HG03460 (cell line): ENCODE measurements around the gene MNX1.

ENCODE experiments used
- ATAC-seq: cut with Tn5 transposase; IDR thresholded peaks from one replicate; pipeline ENCODE4 v1.9.1; 2021; ENCODE audit not compliant: unreplicated experiment

The MNX1 gene

DNA sequence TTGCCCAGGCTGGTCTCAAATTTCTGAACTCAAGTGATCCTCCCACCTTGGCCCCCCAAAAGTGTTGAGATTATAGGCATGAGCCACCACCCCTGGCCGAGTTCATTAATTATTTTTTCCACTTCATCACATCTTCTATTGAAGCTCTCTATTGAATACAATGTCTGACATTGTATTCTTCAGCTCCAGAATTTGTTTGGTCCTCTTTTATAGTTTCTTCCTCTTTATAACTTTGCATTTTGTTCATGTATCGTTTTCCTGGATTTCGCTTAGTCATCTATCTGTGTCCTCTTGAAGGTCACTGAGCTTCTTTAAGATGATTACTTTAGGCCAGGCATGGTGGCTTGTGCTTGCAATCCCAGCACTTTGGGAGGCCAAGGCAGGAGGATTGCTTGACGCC, 30.8 kb downstream of the MNX1 start:
- ATAC-seq, result no peak

DNA sequence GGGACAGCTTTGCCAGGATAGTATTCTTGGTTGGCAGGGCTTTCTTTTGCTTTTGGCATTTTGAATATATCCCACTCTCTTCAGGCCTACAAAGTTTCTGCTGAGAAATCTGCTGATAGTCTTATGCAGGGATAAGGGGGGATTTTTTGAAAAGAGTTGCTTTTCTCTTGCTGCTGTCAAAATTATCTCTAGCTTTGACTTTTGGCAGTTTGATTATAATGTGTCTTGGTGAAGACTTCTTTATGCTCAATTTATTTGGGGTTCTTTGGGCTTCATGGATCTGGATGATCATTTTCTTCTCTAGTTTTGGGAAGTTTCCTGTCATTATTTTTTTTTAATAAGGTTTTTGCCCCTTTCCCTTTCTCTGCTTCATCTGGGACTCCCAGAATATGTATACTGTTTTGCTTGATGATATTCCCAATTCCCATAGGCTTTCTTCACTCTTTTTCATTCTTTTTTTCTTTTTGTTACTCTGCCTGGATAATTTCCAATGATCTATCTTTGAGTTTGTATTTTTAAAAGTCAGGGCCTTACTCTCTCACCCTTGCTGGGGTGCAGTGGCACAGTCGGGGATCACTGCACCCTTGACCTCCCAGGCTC, 31.4 kb downstream of the MNX1 start:
- ATAC-seq, result no peak

DNA sequence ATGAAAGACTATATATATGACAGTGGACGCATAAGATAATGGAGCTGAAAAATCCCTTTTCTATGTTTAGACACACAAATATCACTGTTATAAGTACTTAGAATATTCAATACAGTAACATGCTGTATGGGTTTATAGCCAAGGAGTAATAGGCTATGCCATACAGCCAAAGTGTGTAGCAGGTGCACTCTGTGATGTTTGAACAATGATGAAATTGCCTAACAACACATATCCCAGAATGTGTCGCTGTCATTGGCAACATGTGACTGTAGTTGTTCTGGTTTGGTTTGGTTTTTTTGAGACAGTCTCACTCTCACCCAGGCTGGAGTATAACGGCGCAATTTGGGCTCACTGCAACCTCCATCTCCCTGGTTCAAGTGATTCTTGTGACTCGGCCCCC, 34.8 kb downstream of the MNX1 start:
- no peak for ATAC-seq

DNA sequence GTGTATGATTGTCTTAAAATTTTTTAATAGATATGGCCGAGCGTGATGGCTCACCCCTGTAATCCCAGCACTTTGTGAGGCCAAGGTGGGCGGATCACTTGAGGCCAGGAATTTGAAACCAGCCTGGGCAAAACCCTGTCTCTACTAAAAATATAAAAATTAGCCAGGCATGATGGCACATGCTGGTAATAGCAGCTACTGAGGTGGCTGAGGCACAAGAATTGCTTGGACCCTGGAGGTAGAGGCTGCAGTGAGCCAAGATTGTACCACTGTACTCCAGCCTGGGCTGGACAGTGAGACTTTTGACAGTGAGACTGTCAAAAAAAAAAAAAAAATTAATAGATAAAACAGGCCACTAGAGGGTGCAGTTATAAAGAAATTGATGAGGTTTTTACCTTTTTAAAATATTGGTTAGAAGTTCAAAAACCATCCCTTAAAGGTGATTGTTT, 40.5 kb downstream of the MNX1 start:
- no peak for ATAC-seq

DNA sequence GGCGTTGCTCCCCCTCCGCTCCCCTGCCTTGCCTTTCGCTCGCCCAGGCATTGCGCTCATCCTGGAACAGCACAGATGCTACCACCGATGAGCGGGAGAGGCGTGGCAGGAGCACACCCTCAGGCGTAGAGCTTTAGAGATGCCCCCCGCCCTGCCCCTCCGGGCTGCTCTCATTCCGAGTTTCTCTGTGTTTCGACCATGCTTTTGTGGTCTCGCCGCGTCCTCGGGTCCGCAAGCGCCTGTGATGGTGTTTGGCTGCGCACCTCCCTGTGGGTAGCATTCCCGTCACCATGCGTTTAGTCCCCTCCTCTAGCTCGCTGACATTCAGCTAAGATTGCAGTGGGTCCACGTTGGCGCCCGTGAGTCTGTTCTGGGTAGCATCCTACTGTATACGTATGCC, 42.3 kb downstream of the MNX1 start:
- no peak for ATAC-seq

DNA sequence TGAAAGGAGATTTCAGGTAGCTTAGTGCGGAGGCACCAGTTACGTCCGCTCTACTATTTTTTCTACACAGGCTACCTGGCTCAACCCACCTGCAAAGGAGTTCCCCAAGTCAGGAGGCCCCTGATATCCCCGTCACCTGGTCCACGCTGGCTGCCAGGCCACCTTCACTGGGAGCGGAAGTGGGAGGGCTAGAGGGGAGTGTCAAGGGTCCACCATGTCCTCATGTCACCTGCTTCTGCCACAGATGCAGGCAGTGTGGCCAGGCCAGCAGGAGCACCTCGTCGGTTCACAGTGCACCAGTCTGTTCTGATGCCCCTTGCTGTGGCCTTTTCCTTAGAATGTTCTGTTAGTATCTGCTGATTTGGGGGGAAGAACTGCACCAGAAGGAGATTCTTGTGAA, 44.1 kb downstream of the MNX1 start:
- no peak for ATAC-seq

DNA sequence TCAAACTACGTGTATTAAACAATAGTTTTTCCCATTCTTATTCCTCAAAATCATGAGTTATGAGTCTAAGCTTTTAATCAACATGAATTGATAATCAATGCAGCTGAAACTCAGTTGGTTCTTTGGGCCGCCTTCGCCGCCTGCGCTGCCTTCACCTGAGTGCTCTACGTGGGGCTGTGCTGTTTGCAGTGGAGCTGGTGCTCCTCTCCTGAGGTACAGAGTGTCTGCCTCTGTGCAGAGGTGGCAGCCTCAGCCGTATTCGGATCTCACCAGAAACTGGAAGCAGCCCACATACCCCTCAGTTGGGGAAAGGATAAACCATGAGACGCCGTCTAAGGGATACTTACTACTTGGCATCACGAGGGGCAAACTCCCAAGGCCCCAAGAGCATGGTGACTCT, 45.5 kb downstream of the MNX1 start:
- no peak for ATAC-seq

DNA sequence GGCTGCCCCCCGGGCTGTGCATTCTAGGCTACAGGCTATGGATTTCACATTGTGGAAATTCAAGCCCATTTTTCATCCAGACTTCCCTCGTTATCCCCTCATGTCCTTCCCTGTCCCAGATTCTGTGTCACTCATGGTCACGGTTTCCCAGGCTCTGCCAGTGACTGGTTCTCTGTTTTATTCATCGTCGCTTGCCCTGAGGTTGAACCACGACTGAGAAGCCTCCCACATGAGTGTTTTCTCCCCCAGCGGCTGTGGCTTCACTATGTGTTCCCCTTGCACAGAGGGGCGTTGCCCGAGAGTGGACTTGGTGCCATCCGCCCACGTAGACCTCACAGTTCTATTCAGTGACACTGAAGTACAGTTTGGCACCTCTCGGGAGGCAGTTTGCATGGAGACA, 47.0 kb downstream of the MNX1 start:
- no peak for ATAC-seq

DNA sequence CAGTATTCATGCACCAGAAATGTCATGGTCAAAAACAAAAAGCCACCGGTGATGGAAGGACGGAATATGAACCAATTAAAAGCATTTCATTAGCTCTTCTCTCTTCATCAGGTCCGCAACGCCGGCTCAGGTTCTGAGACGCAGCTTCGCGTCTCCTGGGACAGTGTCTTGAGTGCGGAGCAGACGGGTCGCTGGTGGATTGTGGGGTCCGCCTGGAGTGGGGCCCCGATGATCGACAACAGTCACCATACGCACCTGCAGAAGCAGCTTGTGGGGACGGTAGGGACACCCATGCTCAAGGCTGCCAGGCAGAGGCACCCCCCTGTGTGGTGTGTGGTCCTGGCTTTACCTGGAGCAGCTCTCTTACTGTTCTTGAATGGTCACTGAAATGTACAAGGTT, 47.6 kb downstream of the MNX1 start:
- no peak for ATAC-seq

DNA sequence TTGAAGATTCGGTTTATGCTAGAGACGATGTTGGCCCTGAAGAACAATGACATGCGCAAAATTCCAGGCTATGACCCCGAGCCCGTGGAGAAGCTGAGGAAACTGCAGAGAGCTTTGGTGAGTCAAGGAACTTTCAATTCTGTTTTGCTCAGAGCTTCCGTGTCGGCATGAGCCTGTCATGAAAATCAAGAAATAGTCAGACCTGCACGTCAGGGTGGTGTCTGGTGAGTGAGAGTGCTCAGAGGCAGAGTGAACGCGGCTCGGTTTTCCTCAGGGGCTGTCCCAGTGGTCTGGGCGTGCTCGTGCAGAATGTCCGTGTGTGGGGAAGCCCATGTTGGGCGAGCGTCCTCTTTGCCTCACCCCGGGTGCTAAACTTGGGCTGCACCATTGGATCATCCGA, 48.3 kb downstream of the MNX1 start:
- no peak for ATAC-seq

DNA sequence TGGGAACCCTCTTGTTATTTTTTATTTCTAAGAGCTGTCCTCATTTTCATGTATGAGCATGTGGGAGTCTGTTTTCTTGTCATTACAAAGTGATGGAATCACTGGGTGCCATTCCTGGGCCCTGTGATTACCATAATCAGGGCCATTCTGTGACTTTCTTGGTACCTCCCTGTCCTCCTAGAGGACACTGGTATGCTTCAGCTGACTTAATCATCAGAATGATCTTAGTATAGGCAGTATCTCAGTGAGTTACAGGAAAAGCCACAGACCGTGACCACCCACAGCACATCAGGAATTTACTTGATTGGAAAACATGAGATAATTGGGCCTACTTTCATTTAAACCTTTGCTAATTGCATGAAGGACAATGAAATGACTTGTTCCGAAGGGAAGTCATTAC, 53.7 kb downstream of the MNX1 start:
- no peak for ATAC-seq

DNA sequence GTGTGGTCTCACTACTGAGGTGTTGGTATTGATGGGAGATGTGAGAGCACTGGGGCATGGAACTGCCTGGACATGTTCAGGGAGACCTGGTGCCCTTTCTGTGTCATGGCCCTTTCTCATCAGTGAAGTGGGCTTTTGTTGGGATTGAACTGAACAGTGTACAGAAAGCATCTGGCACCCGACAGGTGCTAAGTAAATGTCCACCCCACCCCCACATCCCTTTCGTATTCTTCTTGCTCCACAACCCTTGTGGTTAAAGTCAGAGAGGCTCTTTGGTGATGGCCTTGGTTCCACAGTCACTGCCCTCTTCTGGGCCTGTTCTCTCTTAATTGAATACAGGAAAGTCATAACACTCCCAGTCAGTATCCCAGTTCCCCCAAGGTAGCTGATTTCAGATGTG, 55.5 kb downstream of the MNX1 start:
- no peak for ATAC-seq
